Measurements from ENCODE around the gene CLDN5. TPM values are rescaled to one million over a fixed set of nuclear protein-coding genes. Genes with fewer than 3 reads are reported as not detected.

The CLDN5 gene
- total RNA-seq, 4 donors from 2014 or later: 102 to 226 (median 170) TPM

DNA sequence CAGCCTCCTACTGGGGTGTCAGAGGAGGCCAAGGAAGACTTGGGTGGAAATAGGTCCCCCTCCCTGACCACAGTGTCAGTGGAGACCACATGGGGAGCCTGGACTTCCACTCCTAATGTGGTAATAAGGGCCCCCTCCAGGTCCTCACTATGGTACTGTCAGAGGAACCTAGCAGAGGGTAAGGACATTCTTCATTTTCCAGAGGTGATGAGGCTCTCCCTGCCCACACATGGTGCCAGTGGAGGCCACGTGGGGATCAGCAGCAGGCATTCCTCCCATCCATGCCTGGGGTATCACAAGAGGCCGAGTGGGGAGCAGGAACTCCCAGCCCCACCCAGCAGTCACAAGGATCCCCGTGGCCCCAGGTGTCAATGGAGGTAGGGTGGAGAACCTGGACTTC, 6.5 kb upstream of the CLDN5 start:
- H3K4me1 ChIP-seq: no peaks in the 10 kb centered on the region
- no peaks in the 10 kb centered on the region for H3K36me3 ChIP-seq
- TF ChIP-seq EP300 (IDR thresholded peaks at IDR 0.05) (no peak), POLR2A (IDR thresholded peaks at IDR 0.05) (no peak)
- TF ChIP-seq, protein P1, sequence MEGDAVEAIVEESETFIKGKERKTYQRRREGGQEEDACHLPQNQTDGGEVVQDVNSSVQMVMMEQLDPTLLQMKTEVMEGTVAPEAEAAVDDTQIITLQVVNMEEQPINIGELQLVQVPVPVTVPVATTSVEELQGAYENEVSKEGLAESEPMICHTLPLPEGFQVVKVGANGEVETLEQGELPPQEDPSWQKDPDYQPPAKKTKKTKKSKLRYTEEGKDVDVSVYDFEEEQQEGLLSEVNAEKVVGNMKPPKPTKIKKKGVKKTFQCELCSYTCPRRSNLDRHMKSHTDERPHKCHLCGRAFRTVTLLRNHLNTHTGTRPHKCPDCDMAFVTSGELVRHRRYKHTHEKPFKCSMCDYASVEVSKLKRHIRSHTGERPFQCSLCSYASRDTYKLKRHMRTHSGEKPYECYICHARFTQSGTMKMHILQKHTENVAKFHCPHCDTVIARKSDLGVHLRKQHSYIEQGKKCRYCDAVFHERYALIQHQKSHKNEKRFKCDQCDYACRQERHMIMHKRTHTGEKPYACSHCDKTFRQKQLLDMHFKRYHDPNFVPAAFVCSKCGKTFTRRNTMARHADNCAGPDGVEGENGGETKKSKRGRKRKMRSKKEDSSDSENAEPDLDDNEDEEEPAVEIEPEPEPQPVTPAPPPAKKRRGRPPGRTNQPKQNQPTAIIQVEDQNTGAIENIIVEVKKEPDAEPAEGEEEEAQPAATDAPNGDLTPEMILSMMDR (IDR thresholded peaks at IDR 0.05): no peak
- H3K27me3 ChIP-seq: peaks cover 0 to 13% of the 10 kb centered on the region in 2 donors
- WGBS, 2 donors: 57 to 69% methylated on average over 3 of the region's 3 CpGs
- H3K4me3 ChIP-seq: no peak overlapping the region
- DNase-seq (ENCODE audit: low spot score in 2 of 2): no peak
- no peaks in the 10 kb centered on the region for H3K9me3 ChIP-seq
- H3K27ac ChIP-seq: no peak overlapping the region

DNA sequence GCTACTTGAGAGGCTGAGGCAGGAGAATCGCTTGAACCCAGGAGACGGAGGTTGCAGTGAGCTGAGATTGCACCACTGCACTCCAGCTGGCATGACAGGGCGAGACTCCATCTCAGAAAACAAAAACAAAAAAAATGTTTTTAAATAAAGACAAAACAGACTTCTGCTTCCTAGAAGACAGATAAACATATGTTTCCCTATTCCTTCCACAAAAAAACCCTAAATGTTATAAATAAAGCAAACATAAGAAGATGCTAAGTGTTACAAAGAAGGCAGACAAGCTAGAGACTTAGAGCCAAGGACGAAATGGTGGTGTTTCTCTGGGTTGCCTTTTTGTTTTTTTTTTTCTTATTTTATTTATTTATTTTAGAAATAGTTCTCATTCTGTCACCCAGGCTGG, 5.6 kb upstream of the CLDN5 start:
- no peak for DNase-seq (ENCODE audit: low spot score in 2 of 2)

DNA sequence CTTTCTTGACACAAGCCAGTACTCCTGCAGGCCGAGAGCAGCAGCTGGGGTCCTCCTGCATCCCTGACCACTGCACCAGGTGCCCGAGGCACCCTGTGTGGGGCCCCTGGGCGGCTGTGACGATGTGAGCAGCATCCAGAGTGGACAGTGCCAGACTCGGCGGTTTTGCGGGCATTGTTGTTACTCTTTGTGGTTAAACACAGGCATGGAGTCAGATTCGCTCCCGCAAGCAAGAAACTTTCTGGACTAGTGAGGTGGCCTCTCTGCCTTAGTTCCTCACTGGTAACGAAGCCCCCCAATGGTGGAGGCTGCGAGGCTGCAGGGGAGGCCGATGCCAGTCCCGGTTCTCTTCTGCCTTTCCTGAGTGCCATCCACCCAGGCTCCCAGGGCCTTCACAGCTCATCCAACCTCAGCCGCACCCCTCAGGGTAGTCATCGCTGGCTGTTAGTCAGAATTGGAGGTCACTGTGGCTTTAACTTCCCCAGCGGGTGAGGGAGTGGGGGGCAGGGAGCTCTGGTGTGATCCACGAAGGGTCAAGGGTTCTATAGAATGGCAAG, 3.7 kb upstream of the CLDN5 start:
- Histone ChIP-seq H3K36me3 (no peaks in the 10 kb centered on the region), H3K4me3 (no peak overlapping the region), H3K27ac (no peak overlapping the region), H3K27me3 (peaks cover 0 to 41% of the 10 kb centered on the region in 2 donors), H3K9me3 (no peaks in the 10 kb centered on the region), H3K4me1 (peaks cover 0 to 22% (median 0%) of the 10 kb centered on the region in 4 donors)
- DNase-seq (ENCODE audit: low spot score in 2 of 2): no peak
- 67 to 68% methylated on average over 15 to 17 of the region's 17 CpGs for WGBS, 2 donors
- no peak for TF ChIP-seq EP300 (IDR thresholded peaks at IDR 0.05)
- TF ChIP-seq POLR2A (IDR thresholded peaks at IDR 0.05): no peak
- TF ChIP-seq, protein P1 (IDR thresholded peaks at IDR 0.05): no peak

More for the DNA sequence above, 5.6 kb upstream of the CLDN5 start:
- peaks cover 0 to 23% of the 10 kb centered on the region in 2 donors for H3K27me3 ChIP-seq
- TF ChIP-seq EP300 (IDR thresholded peaks at IDR 0.05) (no peak), POLR2A (IDR thresholded peaks at IDR 0.05) (no peak)
- TF ChIP-seq, protein P1 (IDR thresholded peaks at IDR 0.05): no peak
- peaks cover 0 to 3% (median 0%) of the 10 kb centered on the region in 4 donors for H3K4me1 ChIP-seq
- H3K4me3 ChIP-seq: no peak overlapping the region
- 79 to 85% methylated on average over 4 of the region's 4 CpGs for WGBS, 2 donors
- no peak overlapping the region for H3K27ac ChIP-seq
- H3K36me3 ChIP-seq: no peaks in the 10 kb centered on the region
- no peaks in the 10 kb centered on the region for H3K9me3 ChIP-seq

DNA sequence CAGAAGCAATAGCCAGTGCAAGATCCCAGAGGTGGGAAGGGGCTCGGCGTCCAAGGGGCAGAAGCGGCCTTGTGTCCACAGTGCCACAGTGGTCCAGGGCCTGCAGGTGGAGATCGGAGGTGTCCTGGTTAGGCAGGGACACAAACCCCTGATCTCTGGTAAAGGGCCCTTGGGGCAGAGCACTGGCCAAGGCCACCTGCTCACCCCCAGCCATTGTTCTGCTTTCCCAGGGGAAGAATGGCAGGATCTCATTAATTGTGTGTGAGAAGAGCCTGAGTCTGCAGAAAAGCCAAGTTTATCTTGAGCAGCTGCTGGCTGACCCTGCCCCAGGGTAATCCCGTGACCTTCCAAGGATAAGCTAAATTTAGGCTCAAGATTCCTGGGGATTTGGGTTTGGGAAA, 3.1 kb upstream of the CLDN5 start:
- no peak for DNase-seq (ENCODE audit: low spot score in 2 of 2)
- 73 to 79% methylated on average over 5 of the region's 5 CpGs for WGBS, 2 donors

DNA sequence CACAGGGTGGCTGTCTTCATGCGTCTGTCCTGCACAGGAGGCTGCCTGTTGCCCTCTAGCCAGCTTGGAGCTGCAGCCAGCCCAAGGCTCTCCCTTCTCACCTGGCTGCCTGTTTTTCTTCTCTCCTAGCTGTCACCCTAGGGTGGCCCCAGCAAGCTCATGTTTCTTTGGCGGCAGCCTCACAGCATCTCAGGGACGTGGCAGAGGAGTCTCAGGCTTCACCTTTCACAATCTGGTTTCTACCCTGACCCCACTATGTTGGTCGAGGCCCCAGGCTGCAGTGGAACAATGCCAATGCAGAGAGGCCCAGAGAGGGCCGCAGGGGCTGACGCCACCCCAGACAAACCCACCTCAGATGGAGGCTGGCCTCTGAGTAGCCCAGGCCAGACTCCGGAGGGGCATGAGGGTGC, 2.5 kb upstream of the CLDN5 start:
- Histone ChIP-seq H3K4me1 (peaks cover 0 to 22% (median 0%) of the 10 kb centered on the region in 4 donors), H3K9me3 (no peaks in the 10 kb centered on the region), H3K27me3 (peaks cover 0 to 50% of the 10 kb centered on the region in 2 donors), H3K27ac (no peak overlapping the region), H3K4me3 (no peak overlapping the region), H3K36me3 (no peaks in the 10 kb centered on the region)
- 74 to 79% methylated on average over 7 of the region's 7 CpGs for WGBS, 2 donors
- TF ChIP-seq POLR2A (IDR thresholded peaks at IDR 0.05) (no peak), EP300 (IDR thresholded peaks at IDR 0.05) (no peak)
- TF ChIP-seq, protein P1 (IDR thresholded peaks at IDR 0.05): no peak
- no peak for DNase-seq (ENCODE audit: low spot score in 2 of 2)

More for the DNA sequence above, 3.1 kb upstream of the CLDN5 start:
- H3K27me3 ChIP-seq: peaks cover 0 to 48% of the 10 kb centered on the region in 2 donors
- H3K9me3 ChIP-seq: no peaks in the 10 kb centered on the region
- no peak overlapping the region for H3K27ac ChIP-seq
- TF ChIP-seq, protein P1 (IDR thresholded peaks at IDR 0.05): no peak
- TF ChIP-seq EP300 (IDR thresholded peaks at IDR 0.05): no peak
- no peak for TF ChIP-seq POLR2A (IDR thresholded peaks at IDR 0.05)
- no peak overlapping the region for H3K4me3 ChIP-seq
- H3K4me1 ChIP-seq: peaks cover 0 to 22% (median 0%) of the 10 kb centered on the region in 4 donors
- H3K36me3 ChIP-seq: no peaks in the 10 kb centered on the region

All from tibial nerve (tissue), 4 donors.